CD4-positive, alpha-beta T cell treated with Interleukin-12 subunit alpha and Interleukin-12 subunit beta, for 1 hour (primary cell): ENCODE measurements around the gene CDC42BPA.
"Not testable (repeated sequence)": the region's sequence is repeated elsewhere in the genome, so short reads cannot be mapped to it uniquely, and the experiment has no call there.

Source experiments
- DNase-seq: peaks from one replicate; pipeline ENCODE4 v3.0.0-alpha.2; 2020

CDC42BPA gene

DNA sequence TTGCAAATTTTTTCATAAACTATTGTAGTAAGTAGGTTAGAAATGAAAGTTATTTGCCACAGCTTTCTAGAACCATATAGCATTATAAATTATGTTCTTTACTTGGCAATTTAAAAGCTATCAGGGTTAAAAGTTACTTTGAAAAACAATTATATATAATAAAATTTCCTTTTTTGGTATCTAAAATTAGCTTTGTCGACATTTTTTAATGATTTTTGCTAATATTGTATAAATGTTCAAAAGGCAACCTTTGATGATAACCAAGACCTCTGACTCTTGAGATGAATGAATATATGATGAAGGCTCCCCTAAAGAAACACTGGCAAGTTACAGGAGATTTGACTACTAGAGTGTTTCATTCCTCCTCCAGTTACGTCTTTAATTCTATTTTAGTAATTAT is 121.2 kb downstream of the CDC42BPA start:
- no peak for DNase-seq

DNA sequence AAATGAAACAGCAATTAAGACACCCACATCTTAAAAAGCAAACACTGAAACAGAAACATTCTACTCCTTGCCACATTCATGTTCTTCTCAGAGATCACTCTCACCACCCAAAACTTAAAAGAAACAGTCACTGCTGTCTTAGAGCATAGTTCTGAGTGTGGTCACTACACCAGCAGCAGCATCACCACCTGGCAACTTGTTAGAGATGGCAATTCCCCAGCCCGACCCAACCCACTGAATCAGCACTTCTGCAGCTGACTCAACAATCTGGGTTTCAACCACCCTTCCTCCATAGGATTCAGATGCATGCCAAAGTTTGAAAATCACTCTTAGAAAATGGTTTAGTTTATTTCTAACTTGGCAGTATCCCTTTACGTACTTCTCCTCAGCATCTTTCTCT is 126.1 kb downstream of the CDC42BPA start:
- no peak for DNase-seq

DNA sequence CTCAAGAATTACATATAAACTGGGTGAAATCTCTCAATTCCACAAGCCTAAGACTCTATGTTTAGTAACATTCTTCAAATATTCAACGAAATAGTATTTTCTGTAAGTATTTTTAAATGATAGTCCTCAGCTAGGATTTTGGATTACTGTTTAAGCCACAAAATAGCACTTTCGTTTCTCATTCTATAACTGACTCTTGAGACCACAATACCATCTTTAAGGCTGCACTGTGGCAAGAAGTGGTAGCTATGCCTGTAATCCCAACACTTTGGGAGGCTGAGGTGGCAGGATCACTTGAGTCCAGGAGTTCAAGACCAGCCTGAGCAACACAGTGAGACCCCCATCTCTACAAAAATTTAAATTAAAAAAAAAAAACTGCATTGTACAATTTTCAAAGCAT is 126.7 kb downstream of the CDC42BPA start:
- no peak for DNase-seq

DNA sequence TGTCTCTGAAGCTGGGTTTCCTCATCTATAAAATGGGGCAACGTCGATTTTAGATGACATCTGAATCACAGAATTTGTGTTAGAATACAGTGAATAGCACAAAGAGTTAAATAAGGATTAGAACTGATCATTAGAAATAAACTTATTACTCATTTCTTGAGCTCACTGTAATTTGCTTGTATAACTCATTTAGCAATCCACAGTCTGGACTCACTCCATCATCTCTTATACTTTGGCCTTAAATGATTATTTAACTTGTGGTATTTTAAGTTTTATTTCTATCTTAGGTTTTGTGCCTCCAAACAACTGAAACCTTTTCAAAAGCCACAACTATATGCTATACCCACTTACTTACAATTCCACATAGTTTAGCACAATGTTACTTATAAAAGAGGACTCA is 128.0 kb downstream of the CDC42BPA start:
- DNase-seq: no peak

DNA sequence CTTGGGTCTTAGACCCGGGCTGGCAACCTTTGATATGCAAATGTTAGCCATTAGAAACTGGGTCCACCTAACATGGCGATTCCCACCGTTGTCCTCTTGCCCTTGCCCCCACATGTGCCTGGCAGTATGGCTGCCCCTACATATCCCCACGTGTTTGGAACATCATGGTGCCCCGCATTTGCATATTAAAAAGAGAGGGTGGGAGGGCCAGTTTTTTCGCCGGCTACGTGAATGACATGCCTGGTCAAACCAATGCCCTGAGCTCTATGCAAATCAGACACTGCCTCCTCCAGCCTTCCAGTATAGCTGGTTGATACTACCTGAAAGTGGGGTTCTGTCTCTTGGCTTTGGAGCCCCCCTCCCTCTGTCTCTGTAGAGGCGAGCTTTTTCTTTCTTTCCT is 133.0 kb downstream of the CDC42BPA start:
- no peak for DNase-seq

DNA sequence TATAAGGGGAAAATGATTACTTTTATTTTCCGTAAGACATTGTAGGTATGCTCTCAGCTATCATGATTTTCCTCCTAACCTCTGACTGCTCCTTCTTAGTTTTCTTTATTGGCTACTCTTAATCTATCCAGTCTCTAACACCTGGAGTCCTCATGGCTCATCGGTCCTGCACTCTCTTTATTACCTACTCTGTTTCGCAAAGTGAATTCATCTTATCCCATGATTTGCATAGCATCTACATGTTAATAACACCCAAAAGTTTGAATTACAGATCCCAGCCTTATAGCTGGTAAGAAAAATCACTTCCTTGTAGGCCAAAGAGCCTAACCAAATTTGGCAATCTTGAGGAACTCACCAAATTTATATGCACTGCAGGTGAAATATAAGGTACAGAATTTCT is 136.3 kb downstream of the CDC42BPA start:
- DNase-seq: no peak

DNA sequence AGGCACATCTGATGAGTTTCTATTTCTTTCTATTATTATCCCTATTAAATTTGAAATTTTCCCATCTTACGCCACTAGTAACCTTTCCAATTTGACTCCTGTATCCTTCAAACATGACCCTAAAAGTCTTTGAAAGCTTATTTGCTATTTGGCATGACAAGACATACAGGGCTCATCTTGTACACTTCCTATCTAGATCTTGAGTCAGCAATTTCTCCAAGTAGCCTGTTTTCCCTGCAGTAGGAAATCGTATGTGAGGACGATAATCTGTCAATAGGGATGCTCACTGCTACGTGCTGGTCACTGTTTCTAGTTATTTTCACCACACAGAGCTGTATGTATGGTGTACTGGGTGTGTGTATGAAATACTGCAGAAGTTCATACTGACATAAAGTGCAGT is 142.7 kb downstream of the CDC42BPA start:
- no peak for DNase-seq

DNA sequence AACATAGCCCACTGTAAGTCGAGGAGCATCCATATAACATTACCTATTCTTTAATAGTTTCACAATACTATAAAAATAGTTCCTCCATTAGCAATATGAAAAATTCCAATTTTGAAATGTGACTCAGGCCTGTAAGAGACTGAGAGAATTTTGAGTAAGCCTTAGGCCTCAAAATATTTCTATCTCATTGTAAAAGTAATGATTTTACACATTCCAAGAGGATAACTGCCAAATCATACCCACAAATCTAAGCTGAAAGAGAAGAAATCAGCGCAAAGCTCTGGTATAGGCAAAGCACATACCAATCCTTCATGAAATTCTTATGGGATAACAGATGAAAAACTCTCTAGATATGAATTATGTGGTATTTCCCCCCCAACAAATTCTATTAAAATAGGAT is 144.1 kb downstream of the CDC42BPA start:
- no peak for DNase-seq

DNA sequence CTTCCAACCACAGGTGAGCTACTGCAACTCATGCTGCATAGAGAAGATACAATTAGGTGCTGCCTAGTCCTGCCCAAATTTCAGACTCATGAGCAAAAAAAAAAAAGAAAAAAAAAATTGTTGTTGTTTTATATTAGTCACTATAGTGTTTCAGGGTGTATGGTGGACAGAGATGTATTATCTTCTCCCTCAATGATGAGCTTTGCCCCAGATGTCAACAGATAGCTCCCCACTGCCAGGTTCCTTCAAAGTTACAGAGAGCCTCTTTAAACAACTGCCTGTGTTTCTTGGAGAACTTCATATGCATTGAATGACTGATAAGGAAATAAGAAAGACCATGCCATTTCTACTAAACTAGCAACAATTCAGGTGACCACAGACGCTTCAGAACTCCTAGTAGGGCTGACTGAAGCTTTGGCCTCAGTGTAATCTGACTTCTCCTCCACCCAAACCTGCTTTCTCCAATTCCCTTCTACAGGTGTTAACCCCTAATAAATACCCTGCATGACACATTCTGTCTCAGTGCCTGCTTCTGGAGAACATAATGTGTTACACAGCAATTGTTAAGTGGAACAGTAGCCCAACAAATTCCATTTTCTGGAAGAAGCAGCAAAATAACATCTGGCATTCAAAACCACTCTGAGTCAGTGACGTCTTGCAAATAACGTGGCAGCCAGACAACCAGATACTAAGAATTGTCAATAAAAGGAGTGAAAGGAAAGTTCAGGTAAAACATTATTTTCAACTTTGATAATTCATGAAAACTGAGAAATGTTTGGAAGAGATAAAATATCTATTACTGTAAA is 147.7 kb downstream of the CDC42BPA start:
- DNase-seq: no peak

DNA sequence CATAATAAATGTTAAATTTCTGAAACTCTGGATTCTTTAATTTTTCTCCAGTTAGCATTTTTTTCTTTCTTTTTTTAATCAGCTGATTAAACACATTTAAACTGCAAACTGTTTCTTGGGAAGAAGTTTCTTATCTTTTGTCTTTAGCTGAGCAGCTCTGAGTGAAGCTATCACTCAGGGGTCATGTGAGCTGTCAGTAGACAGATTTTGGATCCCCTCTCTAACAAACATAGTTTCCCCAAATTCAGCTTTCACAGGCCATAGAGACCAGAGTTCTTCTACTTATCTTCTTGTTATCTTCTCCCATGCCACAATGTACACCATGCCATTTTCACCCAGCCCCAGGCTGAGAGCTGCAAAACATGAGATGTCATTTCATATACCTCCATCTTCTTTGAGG is 148.9 kb downstream of the CDC42BPA start:
- DNase-seq: no peak

DNA sequence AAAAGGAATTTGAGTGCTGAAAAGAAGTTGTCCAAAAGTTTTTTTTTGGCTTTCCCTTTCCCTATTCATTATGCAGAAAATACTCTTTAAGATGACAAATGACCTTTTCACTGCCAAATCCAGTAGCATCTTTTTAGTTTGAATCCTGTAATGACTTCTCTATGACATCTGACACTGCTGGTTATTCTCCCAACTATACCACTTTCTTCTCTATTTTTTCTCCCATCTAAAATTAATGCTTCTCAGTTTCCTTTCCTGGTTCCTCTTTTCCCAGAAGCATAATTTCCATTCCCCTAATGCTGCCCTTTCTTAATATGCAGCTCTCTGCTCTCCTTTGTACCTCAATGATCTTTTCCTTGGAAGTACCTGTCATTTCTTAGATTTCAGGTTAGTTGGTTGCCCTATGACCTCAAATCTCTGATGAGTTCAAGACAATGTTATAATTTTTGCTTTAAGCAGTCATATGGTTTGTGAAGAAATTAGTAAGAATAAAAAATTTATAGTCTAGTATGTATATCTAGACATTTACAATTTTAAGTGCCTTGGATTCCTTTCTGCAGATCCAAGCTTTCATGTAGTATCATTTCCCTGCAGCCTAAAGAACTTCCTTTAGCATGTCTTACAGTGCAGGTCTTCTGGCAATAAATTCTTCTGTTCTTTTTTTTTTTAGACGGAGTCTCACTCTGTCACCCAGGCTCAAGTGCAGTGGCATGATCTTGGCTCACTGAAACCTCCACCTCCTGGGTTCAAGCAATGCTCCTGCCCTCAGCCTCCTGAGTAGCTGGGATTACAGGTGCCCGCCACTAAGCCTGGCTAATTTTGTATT is 150.8 kb downstream of the CDC42BPA start:
- DNase-seq: no peak

DNA sequence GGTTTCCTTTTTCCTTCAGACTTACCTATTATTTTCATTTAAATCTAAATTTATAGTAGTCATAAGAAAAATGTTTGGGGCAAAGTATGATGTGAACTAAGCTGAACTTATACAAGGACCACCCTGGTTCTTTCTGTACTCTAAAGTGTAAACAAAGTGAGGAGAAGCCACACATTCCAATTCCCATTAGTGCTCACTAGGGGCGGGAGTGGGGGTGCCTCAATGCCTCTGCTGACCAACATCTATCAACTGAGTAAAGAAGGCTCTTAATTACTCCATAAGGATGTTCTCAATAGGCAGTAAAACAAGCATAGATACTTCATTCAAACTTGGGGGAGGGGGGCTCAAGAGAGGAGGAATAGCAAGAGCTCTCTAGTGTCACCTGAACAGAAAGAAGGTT is 151.7 kb downstream of the CDC42BPA start:
- DNase-seq: no peak

DNA sequence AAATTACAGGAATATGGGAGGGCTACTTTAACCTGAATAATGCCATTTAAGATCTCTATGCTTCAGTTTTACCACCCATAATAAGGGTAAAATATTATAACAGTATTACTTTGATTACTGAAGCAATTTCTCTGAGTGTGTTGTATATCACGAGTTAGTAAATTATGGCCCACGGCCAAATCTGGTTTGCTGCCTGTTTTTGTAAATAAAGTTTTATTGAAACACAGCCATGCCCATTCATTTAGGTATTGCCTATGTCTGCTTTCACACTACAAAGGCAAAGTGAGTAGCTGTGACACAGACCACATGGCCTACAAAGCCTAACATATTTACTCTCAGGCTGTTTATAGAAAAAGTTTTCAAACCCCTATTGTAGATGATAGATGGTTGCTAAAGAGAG is 156.8 kb downstream of the CDC42BPA start:
- DNase-seq: no peak

DNA sequence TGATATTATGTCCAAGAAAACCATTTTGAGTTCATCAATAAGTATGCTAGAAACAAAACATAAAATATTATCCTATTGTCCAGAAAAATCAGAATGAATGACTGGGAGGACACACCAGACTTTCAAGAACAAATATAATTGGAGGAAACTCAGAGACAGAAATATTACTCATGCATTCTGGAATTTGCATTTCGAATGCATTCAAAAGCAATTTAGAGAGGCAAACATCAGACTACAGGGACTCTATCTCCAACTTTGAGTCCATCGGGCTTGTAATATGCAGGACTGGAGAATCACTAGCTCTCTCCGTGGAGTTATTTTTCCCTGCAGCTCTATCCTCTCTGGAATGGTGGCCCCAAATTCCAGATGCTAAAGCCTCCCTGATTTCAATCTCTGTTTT is 161.8 kb downstream of the CDC42BPA start:
- DNase-seq: no peak

DNA sequence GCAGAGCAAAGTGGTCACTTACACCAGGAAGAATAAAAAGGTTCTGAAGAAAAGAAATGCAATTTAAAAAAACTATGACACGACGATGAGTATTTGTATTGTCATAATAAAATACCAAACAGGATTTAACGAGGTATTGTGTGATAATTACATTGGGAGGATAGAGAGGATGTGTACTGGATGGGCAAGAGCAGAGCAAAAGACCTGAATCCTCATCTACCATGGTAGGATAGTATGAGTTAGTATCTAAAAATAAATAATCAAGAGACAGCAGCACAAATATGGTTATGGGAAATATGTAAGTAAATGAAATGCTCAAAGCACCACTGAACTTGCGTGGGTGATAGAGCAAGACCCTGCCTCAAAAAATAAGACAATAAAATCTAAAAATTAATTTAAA is 162.6 kb downstream of the CDC42BPA start:
- DNase-seq: no peak

DNA sequence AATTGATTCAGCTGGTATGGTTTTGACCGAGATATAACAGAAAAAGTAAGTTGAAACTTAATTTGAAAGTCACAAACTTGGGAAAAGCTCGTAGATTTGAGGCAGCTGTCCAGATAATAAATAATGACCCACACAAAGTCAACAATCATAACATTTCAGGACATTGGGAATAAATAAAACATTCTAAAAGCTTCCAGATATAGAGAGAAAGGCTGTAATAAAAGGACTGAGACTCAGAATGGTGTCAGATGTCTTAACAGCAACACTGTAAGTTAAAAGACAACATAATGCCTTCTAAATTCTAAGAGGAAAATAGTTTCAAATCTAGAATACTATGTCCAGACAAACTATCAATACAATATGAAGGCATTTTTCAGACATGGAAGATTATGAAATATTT is 163.3 kb downstream of the CDC42BPA start:
- DNase-seq: no peak

DNA sequence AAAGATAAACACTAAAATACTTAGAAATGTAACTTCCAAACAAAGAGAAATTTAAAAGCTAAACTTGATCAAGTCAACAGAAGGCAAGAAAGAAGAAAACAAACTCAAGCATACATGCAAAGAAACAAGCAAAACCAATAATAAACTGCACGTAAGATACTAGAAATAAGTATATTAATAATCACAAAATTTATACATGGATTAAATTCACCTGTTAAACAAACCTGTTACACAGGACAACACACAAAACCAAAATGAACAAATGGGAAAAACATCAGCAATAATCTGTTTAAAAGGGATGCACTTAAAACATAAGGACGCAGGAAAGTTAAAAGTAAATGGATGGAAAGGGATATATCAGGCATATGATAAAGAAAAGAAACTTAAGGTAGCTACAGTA is 165.8 kb downstream of the CDC42BPA start:
- no peak for DNase-seq

DNA sequence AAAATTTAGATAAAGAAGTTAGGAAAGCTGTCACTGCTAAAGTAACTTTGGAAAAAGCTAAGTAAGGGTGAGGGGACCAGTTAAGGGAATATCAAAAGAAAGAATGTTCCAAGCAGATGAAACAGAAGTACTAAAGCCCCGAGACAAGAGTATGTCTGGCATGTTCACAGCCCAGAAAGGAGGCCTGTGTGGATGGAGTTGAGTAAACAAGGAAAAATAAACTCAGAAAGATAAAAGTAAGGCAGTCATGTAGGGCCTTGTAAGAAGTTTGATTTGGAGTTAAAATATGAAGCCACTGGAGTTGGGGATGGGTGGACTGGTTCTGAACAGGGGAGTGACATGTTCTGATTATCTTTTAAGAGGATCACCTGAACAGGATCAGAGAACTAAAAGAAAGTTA is 177.9 kb downstream of the CDC42BPA start:
- DNase-seq: no peak

DNA sequence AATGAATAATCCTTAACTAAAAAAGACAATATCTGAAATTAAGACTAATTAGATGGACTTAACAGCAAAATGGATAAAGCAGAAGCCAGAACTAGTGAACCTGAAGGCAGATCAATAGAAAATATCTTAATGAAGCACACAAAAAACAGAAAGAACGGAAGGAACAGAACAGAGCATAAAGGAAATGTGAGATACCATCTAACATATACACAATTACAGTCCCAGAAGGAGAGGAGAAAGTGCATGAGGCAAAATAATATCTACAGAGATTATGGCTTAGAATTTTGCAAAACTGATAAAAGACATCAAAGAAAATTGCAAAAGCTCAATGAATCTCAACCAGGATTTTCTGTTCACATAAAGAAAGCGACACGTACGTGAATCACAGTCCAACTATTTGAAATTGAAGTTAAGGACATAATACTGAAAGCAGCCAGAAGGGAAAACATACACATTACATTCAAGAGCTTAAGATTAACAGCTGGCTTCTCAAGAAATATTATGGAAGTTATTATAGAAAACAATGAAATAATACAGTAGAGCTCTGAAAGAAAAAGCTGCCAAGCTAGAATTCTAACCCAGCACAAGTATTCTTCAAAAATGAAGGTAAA is 182.0 kb downstream of the CDC42BPA start:
- DNase-seq: no peak

DNA sequence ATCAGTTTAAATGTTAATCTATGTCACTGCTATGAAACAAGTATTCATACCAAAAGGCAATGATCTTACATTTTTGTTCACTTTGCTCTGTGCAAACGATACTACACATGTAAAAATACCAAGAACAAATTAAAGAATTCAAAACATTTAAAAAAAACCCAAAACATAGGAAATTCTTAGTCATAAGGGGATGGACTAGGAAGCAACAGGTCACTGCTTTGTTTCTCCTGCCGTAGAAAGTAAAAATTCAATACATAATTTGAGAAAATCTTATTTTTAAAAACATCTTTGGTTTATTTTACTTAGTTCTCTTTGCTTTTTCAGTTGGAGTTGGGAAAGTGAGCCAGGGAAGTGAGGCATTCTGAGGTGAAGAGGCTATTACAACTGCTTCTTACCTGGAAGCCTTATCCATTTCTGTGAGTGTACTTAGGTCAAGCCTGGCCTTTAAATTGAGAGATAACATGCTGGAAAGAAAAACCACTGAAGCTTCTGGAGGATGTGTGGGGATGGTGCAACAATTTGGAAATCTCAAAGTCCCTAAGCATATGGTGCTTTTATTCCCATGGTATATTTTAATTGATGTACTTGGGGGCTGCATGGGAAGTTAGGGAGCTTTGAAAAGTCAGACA is 183.5 kb downstream of the CDC42BPA start:
- no peak for DNase-seq

DNA sequence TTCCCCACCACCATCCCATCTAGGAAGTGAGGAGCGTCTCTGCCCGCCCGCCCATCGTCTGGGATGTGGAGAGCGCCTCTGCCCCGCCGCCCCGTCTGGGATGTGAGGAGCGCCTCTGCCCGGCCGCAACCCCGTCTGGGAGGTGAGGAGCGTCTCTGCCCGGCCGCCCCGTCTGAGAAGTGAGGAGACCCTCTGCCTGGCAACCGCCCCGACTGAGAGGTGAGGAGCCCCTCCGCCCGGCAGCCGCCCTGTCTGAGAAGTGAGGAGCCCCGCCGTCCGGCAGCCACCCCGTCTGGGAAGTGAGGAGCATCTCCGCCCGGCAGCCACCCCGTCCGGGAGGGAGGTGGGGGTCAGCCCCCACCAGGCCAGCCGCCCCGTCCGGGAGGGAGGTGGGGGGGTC is 185.6 kb downstream of the CDC42BPA start:
- not testable (repeated sequence) for DNase-seq

DNA sequence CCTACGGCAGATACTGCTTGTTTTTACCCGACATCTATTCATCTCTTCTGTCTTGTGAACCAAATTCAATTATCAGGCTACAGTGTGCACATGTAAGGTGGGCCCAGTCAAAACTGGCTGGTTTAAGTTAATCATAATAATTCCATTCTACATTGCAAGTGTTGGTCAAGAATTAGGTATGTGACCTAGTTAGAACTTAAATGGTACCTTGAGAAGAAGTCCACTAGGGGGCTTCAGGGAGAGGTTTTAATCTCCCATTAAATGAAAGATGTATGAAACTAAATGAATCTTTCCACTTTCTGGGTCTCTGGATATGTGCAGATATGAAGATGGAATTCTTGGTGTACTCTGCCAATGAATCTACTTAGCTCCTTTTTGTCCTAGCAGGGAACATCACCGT is 187.1 kb downstream of the CDC42BPA start:
- peak; percentile 0 for DNase-seq

DNA sequence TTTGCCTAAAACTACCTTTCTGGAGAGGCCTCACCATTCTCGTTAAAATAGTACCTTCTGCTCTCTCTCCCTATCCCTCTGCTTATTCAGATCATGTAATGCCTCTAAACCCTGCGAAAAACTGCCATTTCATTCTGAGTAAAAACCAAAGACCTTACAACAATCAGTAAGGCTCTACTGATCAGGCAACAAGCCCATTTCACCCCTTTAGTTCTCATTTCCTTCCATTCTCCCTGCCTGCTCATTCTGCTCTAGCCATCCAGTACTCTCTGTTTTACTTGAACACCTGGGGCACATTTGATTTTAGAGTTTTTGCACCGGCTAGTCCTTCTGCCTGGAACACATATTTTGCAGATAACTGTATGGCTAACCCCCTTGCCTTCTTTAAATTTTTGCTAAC is 190.4 kb downstream of the CDC42BPA start:
- DNase-seq: no peak
